ENCODE measurements around the gene KDM5C. TPM values are rescaled to one million over a fixed set of nuclear protein-coding genes. Genes with fewer than 3 reads are reported as not detected.

The KDM5C gene
- total RNA-seq, 1 donor from 2014 or later, result 86.8 TPM

GRCh38 chrX:53251307-53251706, 26.3 kb upstream of the KDM5C start:
- DNase-seq (ENCODE audit: low read depth in 2 of 2), result no peak

DNA sequence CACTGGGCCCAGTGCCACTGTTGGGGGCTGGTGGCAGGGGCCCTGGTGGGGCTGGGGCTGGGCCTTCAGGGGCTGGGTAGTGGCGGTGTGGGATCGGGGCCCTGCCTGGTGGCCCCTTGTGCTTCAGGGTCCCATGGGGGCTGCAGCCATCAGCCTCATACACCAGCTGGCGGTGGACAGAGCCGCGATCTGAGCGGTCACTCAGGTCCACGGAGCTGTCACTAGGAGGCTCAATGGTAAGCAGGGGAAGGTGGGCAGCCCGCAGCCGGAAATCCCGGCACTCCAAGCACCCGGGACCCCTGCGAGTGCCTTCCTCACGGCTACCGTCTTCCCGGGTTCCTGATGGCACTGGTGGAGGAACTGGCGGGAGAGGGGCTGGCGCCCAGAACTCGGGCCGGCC, 25.5 kb upstream of the KDM5C start:
- no peak for DNase-seq (ENCODE audit: low read depth in 2 of 2)

- DNase-seq (ENCODE audit: low read depth in 2 of 2), result no peak
Measured at GRCh38 chrX:53249408-53250042, 24.5 kb upstream of the KDM5C start.

DNA sequence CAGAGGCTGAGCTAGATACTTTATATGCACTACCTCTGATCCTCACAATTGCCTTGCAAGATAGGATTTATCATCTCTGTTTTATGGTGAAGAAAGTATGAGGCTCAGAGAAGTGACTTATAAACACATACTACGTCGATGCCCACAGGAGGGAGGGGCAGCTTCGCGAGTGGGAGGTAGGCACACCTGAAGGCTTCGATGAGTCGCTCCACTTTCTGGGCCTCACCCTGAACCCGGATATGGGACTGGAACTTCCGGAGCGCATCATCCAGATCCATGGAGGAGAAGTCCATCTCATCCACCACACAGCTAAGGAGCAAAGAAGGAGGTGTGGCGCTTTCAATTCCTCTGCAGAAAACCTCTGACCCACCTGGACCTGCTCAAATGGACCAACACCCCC, 22.9 kb upstream of the KDM5C start:
- no peak for DNase-seq (ENCODE audit: low read depth in 2 of 2)

- DNase-seq (ENCODE audit: low read depth in 2 of 2), result no peak
Measured at GRCh38 chrX:53246231-53246630, 21.2 kb upstream of the KDM5C start.

DNA sequence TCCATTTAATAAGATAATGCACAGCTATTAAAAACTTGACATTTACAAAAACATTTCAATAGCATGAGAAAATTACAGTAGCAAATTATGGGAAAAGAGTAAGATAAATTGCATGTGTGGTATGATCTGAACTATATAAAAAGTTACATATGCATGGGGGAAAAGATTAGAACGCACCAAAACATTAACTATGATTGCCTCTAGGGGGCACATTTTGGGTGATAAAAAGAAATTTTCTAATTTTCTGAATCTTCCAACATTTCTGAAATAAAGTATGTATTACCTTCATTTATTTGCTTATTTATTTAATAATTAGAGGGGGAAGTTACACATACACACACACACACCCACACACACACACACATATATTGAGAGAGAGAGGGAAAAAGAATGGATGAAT, 19.6 kb upstream of the KDM5C start:
- no peak for DNase-seq (ENCODE audit: low read depth in 2 of 2)

- DNase-seq (ENCODE audit: low read depth in 2 of 2), result no peak
Measured at GRCh38 chrX:53242310-53242709, 17.3 kb upstream of the KDM5C start.

GRCh38 chrX:53241558-53241957, 16.6 kb upstream of the KDM5C start:
- no peak for DNase-seq (ENCODE audit: low read depth in 2 of 2)

DNA sequence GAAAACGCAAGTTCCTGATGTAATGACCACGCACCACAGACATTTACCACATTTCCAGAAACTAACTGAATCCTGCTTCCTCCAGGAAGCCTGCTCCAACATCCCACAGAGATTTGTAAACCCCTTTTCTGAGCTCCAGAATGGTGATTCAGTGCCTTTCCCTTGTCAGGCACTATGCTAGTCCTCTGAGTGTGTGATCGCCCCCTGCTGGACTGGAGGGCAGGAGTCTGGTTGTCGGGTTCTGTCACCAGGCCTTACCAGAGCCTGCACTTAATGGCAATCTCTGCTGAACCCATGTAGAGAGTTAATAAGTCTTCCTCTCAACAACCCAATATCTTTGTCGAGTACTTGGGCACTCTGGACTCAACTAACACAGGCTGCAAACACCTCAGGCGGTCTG, 14.5 kb upstream of the KDM5C start:
- DNase-seq (ENCODE audit: low read depth in 2 of 2), result no peak

DNA sequence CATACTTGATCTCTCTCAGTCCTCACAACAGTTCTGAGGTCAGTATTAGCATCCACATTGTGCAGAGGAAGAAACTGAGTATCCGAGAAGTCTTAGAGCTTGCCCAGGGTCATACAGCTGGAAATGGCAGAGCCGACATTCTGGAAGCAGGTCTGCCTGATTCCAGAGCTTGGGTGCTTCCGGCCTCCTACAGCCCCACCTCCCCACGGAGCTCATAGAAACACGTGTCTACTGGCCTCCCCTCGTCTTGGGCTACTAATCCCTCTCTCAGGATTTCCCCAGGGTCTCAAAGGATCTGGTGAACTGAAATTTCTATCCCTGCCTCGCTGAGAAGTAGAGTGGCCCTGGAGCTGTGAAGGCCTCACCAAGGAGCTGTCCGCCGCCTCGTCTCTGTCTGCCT, 12.0 kb upstream of the KDM5C start:
- no peak for DNase-seq (ENCODE audit: low read depth in 2 of 2)

DNA sequence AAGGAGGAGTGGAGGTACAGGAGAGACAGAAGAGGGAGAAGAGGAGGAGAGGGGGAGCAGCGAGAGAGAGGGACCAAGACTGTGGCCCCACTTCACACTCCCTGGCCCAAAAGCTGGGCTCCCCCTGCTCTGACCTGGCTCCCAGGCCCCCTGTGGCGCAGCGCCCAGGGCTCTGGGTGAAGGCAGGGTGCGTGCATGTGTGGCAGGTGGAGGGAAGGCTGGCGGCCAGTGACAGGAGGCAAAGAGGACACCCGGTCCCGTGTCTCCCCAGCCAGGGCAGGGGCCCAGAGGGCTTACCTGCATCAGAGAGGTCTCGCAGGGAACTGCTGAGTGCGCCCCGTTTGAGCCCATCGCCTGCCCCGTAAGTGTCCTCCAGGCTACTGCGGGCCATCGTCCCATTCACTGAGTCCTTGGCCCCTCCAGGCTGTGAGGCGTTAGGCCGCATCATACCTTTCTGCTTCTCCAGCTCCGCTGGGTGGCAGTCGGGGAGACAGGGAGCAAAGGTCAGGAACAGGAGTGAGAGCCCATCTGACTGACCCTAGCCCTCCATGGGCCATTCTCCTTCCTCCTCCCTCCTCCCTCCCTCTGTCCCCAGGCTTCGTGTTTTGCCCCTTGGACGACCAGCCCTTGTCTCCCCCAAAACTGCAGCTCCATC, 11.1 kb upstream of the KDM5C start:
- DNase-seq (ENCODE audit: low read depth in 2 of 2), result no peak

GRCh38 chrX:53235566-53235965, 10.6 kb upstream of the KDM5C start:
- DNase-seq (ENCODE audit: low read depth in 2 of 2), result no peak

DNA sequence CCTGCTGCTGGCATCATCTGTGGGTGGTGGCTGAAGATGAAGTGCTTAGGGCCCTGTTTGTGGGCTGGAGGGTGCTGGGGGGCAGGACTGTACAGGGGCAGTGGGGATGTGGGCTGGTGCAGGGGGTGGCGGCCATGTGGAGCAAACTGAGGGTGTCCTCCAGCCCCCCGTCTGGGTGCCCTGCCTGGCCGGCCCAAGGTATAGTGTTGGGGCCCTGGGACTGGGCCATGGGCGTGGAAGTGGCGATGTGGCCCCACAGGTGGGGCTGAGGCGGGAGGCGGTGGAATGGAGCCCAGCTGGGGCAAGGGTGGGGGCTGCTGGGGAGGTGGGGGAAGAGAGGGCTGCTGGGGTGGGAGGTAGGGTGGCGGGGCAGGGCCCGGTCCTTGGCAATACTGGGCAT, 9.5 kb upstream of the KDM5C start:
- no peak for DNase-seq (ENCODE audit: low read depth in 2 of 2)

DNA sequence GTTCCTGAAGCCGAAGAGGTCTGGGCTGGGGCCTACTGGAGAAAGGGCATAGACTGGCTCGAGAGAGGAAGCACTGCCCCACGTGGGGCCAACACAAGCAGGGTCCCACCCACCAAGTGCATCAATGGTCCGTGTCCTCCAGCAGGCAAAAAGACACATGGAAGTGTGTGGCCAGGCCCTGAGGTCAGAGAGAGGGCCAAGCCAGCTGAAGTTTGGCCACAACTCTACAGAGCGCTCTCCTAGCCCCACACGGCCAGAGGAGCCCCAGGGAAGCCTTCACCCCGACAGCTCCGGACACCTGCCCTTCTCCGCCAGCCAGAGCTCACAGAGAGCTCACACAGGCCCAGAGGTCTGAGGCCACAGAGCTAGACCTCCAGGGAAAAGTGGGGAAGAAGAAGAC, 8.5 kb upstream of the KDM5C start:
- DNase-seq (ENCODE audit: low read depth in 2 of 2), result no peak

DNA sequence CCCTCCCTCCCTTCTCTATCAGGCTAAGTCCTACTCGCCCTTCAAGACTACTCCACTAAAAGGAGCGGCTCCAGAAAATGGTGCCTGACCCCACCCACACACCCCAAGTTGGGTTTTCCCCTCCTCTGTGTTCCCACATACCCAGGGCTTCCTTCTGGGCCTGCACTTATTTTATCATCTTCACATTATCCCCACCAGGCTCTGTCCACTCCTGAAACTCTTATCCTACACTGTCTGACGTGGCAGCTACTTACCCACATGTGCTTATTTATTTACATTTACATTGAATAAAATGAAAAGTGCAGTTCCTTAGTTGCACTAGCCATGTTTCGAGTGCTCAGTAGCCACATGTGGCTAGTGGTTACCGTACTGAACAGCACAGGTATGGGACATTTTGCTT, 5.1 kb upstream of the KDM5C start:
- DNase-seq (ENCODE audit: low read depth in 2 of 2), result no peak

- DNase-seq (ENCODE audit: low read depth in 2 of 2), result no peak
Measured at GRCh38 chrX:53227224-53227765, 2.3 kb upstream of the KDM5C start.

DNA sequence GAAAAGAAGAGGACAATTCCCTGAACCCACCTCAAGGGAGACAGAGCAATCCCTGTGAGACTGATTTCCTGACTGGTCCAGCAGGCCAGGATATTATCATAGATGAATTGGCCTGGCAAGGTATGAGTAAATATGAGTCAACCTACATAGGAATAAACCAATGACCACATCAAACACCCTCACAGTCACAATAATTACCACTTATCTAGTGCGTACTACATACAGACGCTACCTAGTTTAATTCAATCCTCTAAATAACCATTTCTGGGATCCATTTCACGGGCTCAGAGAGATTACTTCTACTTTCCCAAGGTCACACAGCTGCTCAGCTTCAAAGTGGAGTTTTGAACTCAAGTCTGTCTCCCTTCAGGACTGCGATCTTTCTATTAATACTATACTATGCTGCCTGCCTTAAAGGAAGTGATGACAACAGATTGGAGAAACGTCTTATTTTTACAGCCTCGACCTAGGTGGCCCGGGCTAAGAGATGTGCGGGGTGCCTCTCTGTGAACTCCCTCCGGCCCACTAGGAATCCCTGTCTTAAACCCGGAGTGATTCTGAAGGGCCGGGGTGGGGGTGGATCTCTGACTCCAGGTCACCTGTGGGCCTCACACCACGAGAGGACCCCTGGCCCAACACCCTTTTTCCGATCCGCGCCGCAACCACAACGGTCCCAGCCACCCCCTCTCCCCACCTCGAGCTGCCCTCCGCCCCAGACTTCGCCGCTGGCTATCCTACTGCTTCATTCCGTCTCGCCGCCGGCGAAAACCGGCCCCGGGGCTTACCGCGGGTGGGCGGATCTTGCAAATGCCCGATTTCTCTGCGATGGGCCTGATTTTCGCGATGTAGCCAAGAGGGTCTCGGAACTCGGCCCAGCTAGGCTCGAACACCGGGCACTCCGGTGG, 800 bp downstream of the KDM5C start:
- DNase-seq (ENCODE audit: low read depth in 2 of 2), result peak; percentile 39 to 73

GRCh38 chrX:53223068-53223693, 1.8 kb downstream of the KDM5C start:
- no peak for DNase-seq (ENCODE audit: low read depth in 2 of 2)

DNA sequence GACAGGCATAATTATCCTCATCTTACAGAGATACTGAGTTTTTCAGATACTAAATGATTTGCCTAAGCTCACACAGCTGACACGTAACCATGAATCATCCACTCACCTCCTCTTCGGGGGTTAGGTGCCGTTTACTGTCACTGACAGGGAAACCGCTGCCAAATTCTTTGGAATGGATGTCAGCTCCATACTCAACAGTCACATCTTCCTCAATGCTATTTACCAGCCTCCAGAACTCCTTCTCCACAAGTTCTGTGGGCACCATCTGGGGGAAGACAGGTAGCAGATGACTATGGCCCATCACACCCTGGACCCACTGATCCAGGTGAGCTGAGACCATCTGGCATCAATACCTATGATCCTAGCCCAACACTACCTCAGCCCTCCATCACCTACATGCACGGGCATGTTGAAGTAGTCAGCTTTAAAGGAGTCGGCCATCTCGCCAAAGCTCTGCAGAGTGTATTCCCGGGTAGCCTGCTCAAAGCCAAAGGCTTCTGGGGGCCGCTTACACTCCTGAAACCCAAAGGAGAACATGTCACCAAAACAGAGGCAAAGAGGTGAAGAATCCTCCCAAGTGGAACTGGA, 13.5 kb downstream of the KDM5C start:
- DNase-seq (ENCODE audit: low read depth in 2 of 2), result no peak

GRCh38 chrX:53196678-53197077, 28.3 kb downstream of the KDM5C start:
- DNase-seq (ENCODE audit: low read depth in 2 of 2), result no peak

GRCh38 chrX:53195401-53195800, 29.6 kb downstream of the KDM5C start:
- DNase-seq (ENCODE audit: low read depth in 2 of 2), result no peak
